Suprapubic skin (tissue), 4 donors: ENCODE data around the gene RAPGEF6. TPM values are rescaled to one million over a fixed set of nuclear protein-coding genes. Genes with fewer than 3 reads are reported as not detected.

Source experiments
- DNase-seq, 2 donors: peaks; one replicate each; pipeline ENCODE4 v3.0.0-alpha.2; 2019; ENCODE audit warnings: low spot score in 2 of 2
- H3K27ac ChIP-seq: fragments of 200-600 bp; sonication (generic); one replicate; pipeline ENCODE4 v1.5.1; 2019
- H3K27me3 ChIP-seq: fragments of 200-600 bp; sonication (generic); one replicate; pipeline ENCODE4 v1.5.1; 2019
- H3K36me3 ChIP-seq: fragments of 200-600 bp; sonication (generic); one replicate; pipeline ENCODE4 v1.5.1; 2019
- H3K4me1 ChIP-seq: fragments of 200-600 bp; sonication (generic); one replicate; pipeline ENCODE4 v1.5.1; 2019
- H3K4me3 ChIP-seq: fragments of 200-600 bp; sonication (generic); one replicate; pipeline ENCODE4 v1.5.1; 2019; ENCODE audit warnings: mild to moderate bottlenecking
- H3K9me3 ChIP-seq: fragments of 200-600 bp; sonication (generic); one replicate; pipeline ENCODE4 v1.5.1; 2019
- CTCF ChIP-seq, 2 donors: fragments of 200-600 bp in 1 of 2; fragments of 450-650 bp in 1 of 2; sonication (generic) in 1 of 2; IDR thresholded peaks; one replicate each; pipeline ENCODE4 v1.5.1; 2016 to 2019; ENCODE audit warnings: antibody characterized with exemption in 2 of 2, mild to moderate bottlenecking in 1 of 2, moderate library complexity in 1 of 2
- EP300 ChIP-seq: sonication (generic); formaldehyde crosslinking; IDR thresholded peaks from one replicate; pipeline ENCODE4 v1.6.1; 2017; ENCODE audit warnings: antibody characterized with exemption
- POLR2A ChIP-seq, 2 donors: fragments of 450-650 bp; IDR thresholded peaks; one replicate each; pipeline ENCODE4 v1.6.1; 2017; ENCODE audit warnings: antibody characterized with exemption in 2 of 2, mild to moderate bottlenecking in 2 of 2, moderate library complexity in 2 of 2
- POLR2AphosphoS5 ChIP-seq, 3 donors: sonication (generic); formaldehyde crosslinking; IDR thresholded peaks; one replicate each; pipeline ENCODE4 v1.6.1; 2017; ENCODE audit warnings: antibody characterized with exemption in 3 of 3
- WGBS: methylation state at CpG from one replicate; pipeline ENCODE4 v1.1.5; 2018; 5-methylcytosine and 5-hydroxymethylcytosine counted together
- total RNA-seq, 4 donors: library from RNA; depleted of rRNA; stranded (reverse); fragments of >200 nt; gene quantifications; one replicate each; pipeline ENCODE4 v1.1.0, GENCODE V29; 2016

Gene RAPGEF6
- total RNA-seq, 4 donors from 2014 or later = 17.8 to 38.3 (median 20.6) TPM

DNA sequence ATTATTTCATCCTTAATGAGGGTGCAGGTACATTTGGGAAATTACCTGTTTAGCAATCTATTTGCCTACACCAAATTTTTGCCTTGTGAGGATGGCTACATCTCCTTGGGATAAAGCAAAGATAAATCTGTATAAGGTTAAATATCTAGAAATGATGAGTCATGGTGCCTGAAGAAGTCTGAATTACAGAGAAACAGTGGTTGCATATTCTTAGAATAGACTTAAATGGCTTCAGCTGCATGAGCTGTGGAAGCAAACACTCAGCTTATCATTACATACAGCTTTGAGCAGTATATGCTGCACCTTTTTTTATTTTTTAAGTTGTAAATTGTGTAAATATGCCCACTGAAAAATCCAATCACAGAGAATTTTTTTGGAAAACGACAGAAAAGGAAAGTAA is 153.5 kb downstream of the RAPGEF6 start:
- H3K36me3 ChIP-seq = peaks cover 8% of the 10 kb centered on the region
- no peaks in the 10 kb centered on the region for H3K9me3 ChIP-seq
- WGBS = 85% methylated on average over 1 of the region's 1 CpG
- TF ChIP-seq POLR2A (IDR thresholded peaks at IDR 0.05) = no peak
- no peak for TF ChIP-seq POLR2AphosphoS5 (IDR thresholded peaks at IDR 0.05)
- no peak overlapping the region for H3K4me3 ChIP-seq
- H3K27ac ChIP-seq = no peak overlapping the region
- no peaks in the 10 kb centered on the region for H3K4me1 ChIP-seq
- H3K27me3 ChIP-seq = no peaks in the 10 kb centered on the region
- DNase-seq = no peak

GRCh38 chr5:131475541-131475941 is 159.5 kb downstream of the RAPGEF6 start:
- Histone ChIP-seq H3K9me3 (no peaks in the 10 kb centered on the region), H3K36me3 (peaks cover 8% of the 10 kb centered on the region), H3K4me1 (no peaks in the 10 kb centered on the region), H3K27me3 (no peaks in the 10 kb centered on the region), H3K27ac (no peak overlapping the region), H3K4me3 (no peak overlapping the region)
- DNase-seq = no peak
- WGBS = 64% methylated on average over 1 of the region's 1 CpG
- no peak for TF ChIP-seq EP300
- no peak for TF ChIP-seq CTCF (IDR thresholded peaks at IDR 0.05)
- TF ChIP-seq POLR2A (IDR thresholded peaks at IDR 0.05) = no peak
- no peak for TF ChIP-seq POLR2AphosphoS5 (IDR thresholded peaks at IDR 0.05)

- WGBS = 99% methylated on average over 3 of the region's 3 CpGs
- TF ChIP-seq EP300 = no peak
- TF ChIP-seq POLR2AphosphoS5 (IDR thresholded peaks at IDR 0.05) = no peak
- TF ChIP-seq CTCF (IDR thresholded peaks at IDR 0.05) = no peak
- H3K27ac ChIP-seq = no peak overlapping the region
Measured at GRCh38 chr5:131473731-131474130, 161.3 kb downstream of the RAPGEF6 start.

GRCh38 chr5:131466171-131466766 is 168.8 kb downstream of the RAPGEF6 start:
- Histone ChIP-seq H3K27ac (no peak overlapping the region), H3K4me3 (no peak overlapping the region)
- WGBS = 95% methylated on average over 3 of the region's 3 CpGs

More at GRCh38 chr5:131473731-131474130, 161.3 kb downstream of the RAPGEF6 start:
- Histone ChIP-seq H3K4me1 (no peaks in the 10 kb centered on the region), H3K27me3 (no peaks in the 10 kb centered on the region), H3K9me3 (no peaks in the 10 kb centered on the region), H3K36me3 (peaks cover 5% of the 10 kb centered on the region), H3K4me3 (no peak overlapping the region)
- DNase-seq = no peak

GRCh38 chr5:131463656-131464055 is 171.4 kb downstream of the RAPGEF6 start:
- TF ChIP-seq POLR2AphosphoS5 (IDR thresholded peaks at IDR 0.05) (no peak), EP300 (no peak), CTCF (IDR thresholded peaks at IDR 0.05) (no peak), POLR2A (IDR thresholded peaks at IDR 0.05) (no peak)
- WGBS = 84% methylated on average over 1 of the region's 1 CpG
- H3K36me3 ChIP-seq = peaks cover 24% of the 10 kb centered on the region
- no peak for DNase-seq
- H3K27me3 ChIP-seq = no peaks in the 10 kb centered on the region
- H3K9me3 ChIP-seq = no peaks in the 10 kb centered on the region
- no peaks in the 10 kb centered on the region for H3K4me1 ChIP-seq
- no peak overlapping the region for H3K4me3 ChIP-seq
- no peak overlapping the region for H3K27ac ChIP-seq

More at GRCh38 chr5:131466171-131466766, 168.8 kb downstream of the RAPGEF6 start:
- no peak for DNase-seq
- no peaks in the 10 kb centered on the region for H3K27me3 ChIP-seq
- H3K9me3 ChIP-seq = no peaks in the 10 kb centered on the region
- H3K4me1 ChIP-seq = no peaks in the 10 kb centered on the region
- peaks cover 24% of the 10 kb centered on the region for H3K36me3 ChIP-seq
- TF ChIP-seq CTCF (IDR thresholded peaks at IDR 0.05) (no peak), EP300 (no peak), POLR2AphosphoS5 (IDR thresholded peaks at IDR 0.05) (no peak), POLR2A (IDR thresholded peaks at IDR 0.05) (no peak)

DNA sequence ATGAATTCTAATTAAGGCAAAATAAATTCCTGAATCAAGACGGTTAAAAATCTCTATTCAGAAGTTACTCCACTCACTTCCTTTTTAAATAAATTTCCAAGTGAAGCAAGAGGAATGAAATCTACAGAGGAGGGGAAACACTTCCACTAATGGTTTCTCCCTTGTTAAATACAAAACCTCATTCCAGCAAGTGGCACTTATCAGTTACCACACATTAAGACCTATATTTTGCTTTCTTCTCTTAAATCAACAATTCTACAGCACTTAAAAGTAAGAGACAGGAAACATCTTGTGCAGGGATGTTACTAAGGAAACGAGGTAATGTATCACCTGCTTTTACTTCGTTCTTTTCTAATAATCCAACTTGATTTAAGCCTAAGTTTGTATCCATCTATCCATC is 172.6 kb downstream of the RAPGEF6 start:
- no peak overlapping the region for H3K4me3 ChIP-seq
- no peaks in the 10 kb centered on the region for H3K9me3 ChIP-seq
- H3K27ac ChIP-seq = no peak overlapping the region
- no peaks in the 10 kb centered on the region for H3K4me1 ChIP-seq
- H3K27me3 ChIP-seq = no peaks in the 10 kb centered on the region
- H3K36me3 ChIP-seq = peaks cover 24% of the 10 kb centered on the region
- DNase-seq = no peak
- WGBS = 51% methylated on average over 3 of the region's 3 CpGs
- TF ChIP-seq POLR2A (IDR thresholded peaks at IDR 0.05) (no peak), EP300 (no peak), POLR2AphosphoS5 (IDR thresholded peaks at IDR 0.05) (no peak), CTCF (IDR thresholded peaks at IDR 0.05) (no peak)
